Measurements from ENCODE around the gene UIMC1. TPM values are rescaled to one million over a fixed set of nuclear protein-coding genes. Genes with fewer than 3 reads are reported as not detected.
A peak's percentile ranks its signal among the peaks of the same experiment; 100 is the strongest.

The UIMC1 gene
- total and polyA plus RNA-seq, 12 donors: 11.2 to 58.1 (median 35.9) TPM

GRCh38 chr5:177010153-177010552, 3.6 kb upstream of the UIMC1 start:
- H3K36me3 ChIP-seq (replicated peaks in 1 of 2): no peaks in the 10 kb centered on the region
- no peaks in the 10 kb centered on the region for H3K9me3 ChIP-seq (replicated peaks in 1 of 3)
- WGBS, 4 donors: 90 to 97% (median 94%) methylated on average over 4 of the region's 4 CpGs
- DNase-seq: no peak
- no peaks in the 10 kb centered on the region for H3K27me3 ChIP-seq
- TF ChIP-seq CTCF (IDR thresholded peaks at IDR 0.05): no peak
- TF ChIP-seq POLR2A (IDR thresholded peaks at IDR 0.05): no peak
- peaks cover 3 to 4% of the 10 kb centered on the region in 2 donors for H3K4me1 ChIP-seq (replicated peaks in 1 of 2)
- H3K27ac ChIP-seq: no peak overlapping the region
- intact Hi-C loops (cut with DNase I): no loop called here
- no peak overlapping the region for H3K4me3 ChIP-seq

- 57 to 75% (median 61%) methylated on average over 2 of the region's 2 CpGs for WGBS, 4 donors
- DNase-seq: no peak
- Histone ChIP-seq H3K4me3 (no peak overlapping the region), H3K27me3 (no peaks in the 10 kb centered on the region), H3K27ac (no peak overlapping the region), H3K4me1 (replicated peaks in 1 of 2) (peaks cover 11 to 17% of the 10 kb centered on the region in 2 donors), H3K36me3 (replicated peaks in 1 of 2) (no peaks in the 10 kb centered on the region), H3K9me3 (replicated peaks in 1 of 3) (no peaks in the 10 kb centered on the region)
- intact Hi-C loops (cut with DNase I): no loop called here
- no peak for TF ChIP-seq POLR2A (IDR thresholded peaks at IDR 0.05)
- TF ChIP-seq CTCF (IDR thresholded peaks at IDR 0.05): no peak
Measured at GRCh38 chr5:177008716-177009115, 2.1 kb upstream of the UIMC1 start.

- WGBS, 4 donors: 0 to 1% (median 1%) methylated on average over 32 to 51 of the region's 51 CpGs
- no peaks in the 10 kb centered on the region for H3K9me3 ChIP-seq (replicated peaks in 1 of 3)
- peak; percentile 70 to 84 (median 76) for DNase-seq
- peak overlapping the region; percentile 84 to 96 (median 93) for H3K27ac ChIP-seq
- intact Hi-C loops (cut with DNase I): no loop called here
- H3K27me3 ChIP-seq: no peaks in the 10 kb centered on the region
- peak overlapping the region; percentile 79 to 95 (median 86) for H3K4me3 ChIP-seq
- H3K36me3 ChIP-seq (replicated peaks in 1 of 2): no peaks in the 10 kb centered on the region
- TF ChIP-seq POLR2A (IDR thresholded peaks at IDR 0.05) (peak in 1 of 2 donors; percentile 11), CTCF (IDR thresholded peaks at IDR 0.05) (peak; percentile 32 to 54 (median 47))
- H3K4me1 ChIP-seq (replicated peaks in 1 of 2): peaks cover 11 to 17% of the 10 kb centered on the region in 2 donors
Measured at GRCh38 chr5:177005619-177006264, 837 bp downstream of the UIMC1 start.

GRCh38 chr5:177004961-177005360, 1.6 kb downstream of the UIMC1 start:
- Histone ChIP-seq H3K9me3 (replicated peaks in 1 of 3) (no peaks in the 10 kb centered on the region), H3K27ac (peak overlapping the region in 1 of 5 donors; percentile 95), H3K36me3 (replicated peaks in 1 of 2) (no peaks in the 10 kb centered on the region), H3K27me3 (no peaks in the 10 kb centered on the region), H3K4me3 (peak overlapping the region in 1 of 4 donors; percentile 79), H3K4me1 (replicated peaks in 1 of 2) (peaks cover 11 to 17% of the 10 kb centered on the region in 2 donors)
- TF ChIP-seq POLR2A (IDR thresholded peaks at IDR 0.05) (no peak), CTCF (IDR thresholded peaks at IDR 0.05) (no peak)
- WGBS, 4 donors: 80 to 90% (median 87%) methylated on average over 8 to 10 of the region's 10 CpGs
- intact Hi-C loops (cut with DNase I): no loop called here
- DNase-seq: no peak

Data from adrenal gland (tissue), 12 donors.